Measurements from ENCODE around the gene AURKA.

AURKA gene

GRCh38 chr20:56362833-56363413 is 29.1 kb downstream of the AURKA start:
- H3K4me3 ChIP-seq (ENCODE audit: low read depth, low read length): no peak overlapping the region
- DNase-seq (ENCODE audit: low read depth): no peak
- TF ChIP-seq CTCF (IDR thresholded peaks at IDR 0.05; ENCODE audit: low read depth, low read length, missing control alignments): no peak

GRCh38 chr20:56361900-56362299 is 30.1 kb downstream of the AURKA start:
- DNase-seq (ENCODE audit: low read depth): no peak
- TF ChIP-seq CTCF (IDR thresholded peaks at IDR 0.05; ENCODE audit: low read depth, low read length, missing control alignments): no peak
- H3K4me3 ChIP-seq (ENCODE audit: low read depth, low read length): no peak overlapping the region

- no peak overlapping the region for H3K4me3 ChIP-seq (ENCODE audit: low read depth, low read length)
- no peak for DNase-seq (ENCODE audit: low read depth)
- TF ChIP-seq CTCF (IDR thresholded peaks at IDR 0.05; ENCODE audit: low read depth, low read length, missing control alignments): no peak
Observed at GRCh38 chr20:56360908-56361205, 31.2 kb downstream of the AURKA start.

- TF ChIP-seq CTCF (IDR thresholded peaks at IDR 0.05; ENCODE audit: low read depth, low read length, missing control alignments): no peak
- no peak for DNase-seq (ENCODE audit: low read depth)
- H3K4me3 ChIP-seq (ENCODE audit: low read depth, low read length): no peak overlapping the region
Observed at GRCh38 chr20:56360133-56360907, 31.7 kb downstream of the AURKA start.

- no peak for DNase-seq (ENCODE audit: low read depth)
- no peak for TF ChIP-seq CTCF (IDR thresholded peaks at IDR 0.05; ENCODE audit: low read depth, low read length, missing control alignments)
- H3K4me3 ChIP-seq (ENCODE audit: low read depth, low read length): peak overlapping the region; percentile 74
Observed at GRCh38 chr20:56359212-56360132, 32.5 kb downstream of the AURKA start.

- no peak for TF ChIP-seq CTCF (IDR thresholded peaks at IDR 0.05; ENCODE audit: low read depth, low read length, missing control alignments)
- peak within 1 kb of the TSS; percentile 74 for H3K4me3 ChIP-seq (ENCODE audit: low read depth, low read length)
- peak; percentile 53 for DNase-seq (ENCODE audit: low read depth)
Observed at GRCh38 chr20:56358600-56359211, 33.3 kb downstream of the AURKA start, which contains the start of gene FAM210B. TSS of gene FAM210B (plus strand) at chr20:56358974. CDS start at chr20:56359006, 32 bp downstream.

All from GM12864 (cell line).